Lung (tissue), 12 donors: ENCODE measurements around the gene EFNA2. TPM values are rescaled to one million over a fixed set of nuclear protein-coding genes. Genes with fewer than 3 reads are reported as not detected.

Experiments used
- ATAC-seq: fragments of 200-7000 bp; cut with Tn5 transposase; one replicate; pipeline ENCODE4 v1.9.1; 2020; ENCODE audit warnings: moderate number of reproducible peaks; ENCODE audit not compliant: insufficient read depth, low FRiP score
- DNase-seq, 3 donors: peaks; one replicate each; pipeline ENCODE4 v3.0.0-alpha.2; 2013 to 2017
- H3K27ac ChIP-seq, 2 donors: one replicate each; pipeline ENCODE4 v1.5.1; 2013; ENCODE audit warnings: mild to moderate bottlenecking in 2 of 2, moderate library complexity in 2 of 2, control low read depth in 1 of 2, inconsistent platforms in 1 of 2, low read depth in 1 of 2, low read length in 1 of 2
- H3K27me3 ChIP-seq, 3 donors: one replicate each; pipeline ENCODE4 v1.5.1; 2013; ENCODE audit warnings: low read length in 2 of 3; ENCODE audit not compliant: control insufficient read depth in 3 of 3, insufficient read depth in 3 of 3
- H3K36me3 ChIP-seq, 4 donors: one replicate each; pipeline ENCODE4 v1.5.1; 2013; ENCODE audit warnings: low read length in 4 of 4, mild to moderate bottlenecking in 1 of 4, moderate library complexity in 1 of 4; ENCODE audit not compliant: control insufficient read depth in 4 of 4, insufficient read depth in 4 of 4
- H3K4me1 ChIP-seq, 5 donors: one replicate each; pipeline ENCODE4 v1.5.1; 2013; ENCODE audit warnings: low read length in 5 of 5, mild to moderate bottlenecking in 2 of 5, moderate library complexity in 1 of 5; ENCODE audit not compliant: control insufficient read depth in 5 of 5, insufficient read depth in 5 of 5
- H3K4me3 ChIP-seq: one replicate; pipeline ENCODE4 v1.5.1; 2013; ENCODE audit warnings: mild to moderate bottlenecking, control low read depth, moderate library complexity
- H3K9ac ChIP-seq, 2 donors: one replicate each; pipeline ENCODE4 v1.5.1; 2013; ENCODE audit warnings: low read length in 2 of 2, control low read depth in 1 of 2; ENCODE audit not compliant: insufficient read depth in 1 of 2
- H3K9me3 ChIP-seq, 4 donors: one replicate each; pipeline ENCODE4 v1.5.1; 2013; ENCODE audit warnings: low read length in 3 of 4, mild to moderate bottlenecking in 1 of 4, moderate library complexity in 1 of 4; ENCODE audit not compliant: control insufficient read depth in 4 of 4, insufficient read depth in 3 of 4
- WGBS, 2 donors: extraction: QIAGEN DNeasy Blood & Tissue Kit; methylation state at CpG; one replicate each; pipeline ENCODE4 v1.1.7; 2013; 5-methylcytosine and 5-hydroxymethylcytosine counted together
- polyA plus RNA-seq, 2 donors: library from polyadenylated mRNA; stranded (reverse); fragments of 200-250 nt; gene quantifications; one replicate each; pipeline ENCODE4 v1.2.1, GENCODE V29; 2013
- total RNA-seq, 2 donors: library from RNA; depleted of rRNA in 1 of 2; stranded (reverse); fragments of >200 nt in 1 of 2; gene quantifications; one replicate each; pipeline ENCODE4 v1.2.1, GENCODE V29; 2014 to 2021
- TF ChIP-seq, protein P1 (sequence below): IDR thresholded peaks from 2 replicates; pipeline ENCODE4 v1.5.1; 2012; ENCODE audit warnings: mild to moderate bottlenecking; ENCODE audit errors: control extremely low read depth, extremely low read depth
- donor health status: control.
- donor health status: control.
- donor health status: Bipolar disorder and iron deficiency.
- donor health status: healthy.
- donor health status: DM: yes; HTN: yes; CAD: no.

The EFNA2 gene
- total and polyA plus RNA-seq, 4 donors = 0.37 TPM; not detected in 3

GRCh38 chr19:1273263-1274041, 12.2 kb upstream of the EFNA2 start:
- Histone ChIP-seq H3K4me1 (peaks cover 14 to 44% (median 32%) of the 10 kb centered on the region in 5 donors), H3K27me3 (no peaks in the 10 kb centered on the region), H3K4me3 (no peak overlapping the region), H3K36me3 (peaks cover 13 to 48% (median 39%) of the 10 kb centered on the region in 4 donors), H3K9me3 (no peaks in the 10 kb centered on the region), H3K9ac (no peak overlapping the region), H3K27ac (peak overlapping the region in 1 of 2 donors; percentile 17)
- 65 to 78% methylated on average over 25 of the region's 25 CpGs for WGBS, 2 donors
- TF ChIP-seq, protein P1, sequence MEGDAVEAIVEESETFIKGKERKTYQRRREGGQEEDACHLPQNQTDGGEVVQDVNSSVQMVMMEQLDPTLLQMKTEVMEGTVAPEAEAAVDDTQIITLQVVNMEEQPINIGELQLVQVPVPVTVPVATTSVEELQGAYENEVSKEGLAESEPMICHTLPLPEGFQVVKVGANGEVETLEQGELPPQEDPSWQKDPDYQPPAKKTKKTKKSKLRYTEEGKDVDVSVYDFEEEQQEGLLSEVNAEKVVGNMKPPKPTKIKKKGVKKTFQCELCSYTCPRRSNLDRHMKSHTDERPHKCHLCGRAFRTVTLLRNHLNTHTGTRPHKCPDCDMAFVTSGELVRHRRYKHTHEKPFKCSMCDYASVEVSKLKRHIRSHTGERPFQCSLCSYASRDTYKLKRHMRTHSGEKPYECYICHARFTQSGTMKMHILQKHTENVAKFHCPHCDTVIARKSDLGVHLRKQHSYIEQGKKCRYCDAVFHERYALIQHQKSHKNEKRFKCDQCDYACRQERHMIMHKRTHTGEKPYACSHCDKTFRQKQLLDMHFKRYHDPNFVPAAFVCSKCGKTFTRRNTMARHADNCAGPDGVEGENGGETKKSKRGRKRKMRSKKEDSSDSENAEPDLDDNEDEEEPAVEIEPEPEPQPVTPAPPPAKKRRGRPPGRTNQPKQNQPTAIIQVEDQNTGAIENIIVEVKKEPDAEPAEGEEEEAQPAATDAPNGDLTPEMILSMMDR = no peak
- DNase-seq = no peak
- ATAC-seq = no peak

- no peak for DNase-seq
- no peak overlapping the region for H3K4me3 ChIP-seq
Observed at GRCh38 chr19:1274081-1274851, 11.4 kb upstream of the EFNA2 start.

DNA sequence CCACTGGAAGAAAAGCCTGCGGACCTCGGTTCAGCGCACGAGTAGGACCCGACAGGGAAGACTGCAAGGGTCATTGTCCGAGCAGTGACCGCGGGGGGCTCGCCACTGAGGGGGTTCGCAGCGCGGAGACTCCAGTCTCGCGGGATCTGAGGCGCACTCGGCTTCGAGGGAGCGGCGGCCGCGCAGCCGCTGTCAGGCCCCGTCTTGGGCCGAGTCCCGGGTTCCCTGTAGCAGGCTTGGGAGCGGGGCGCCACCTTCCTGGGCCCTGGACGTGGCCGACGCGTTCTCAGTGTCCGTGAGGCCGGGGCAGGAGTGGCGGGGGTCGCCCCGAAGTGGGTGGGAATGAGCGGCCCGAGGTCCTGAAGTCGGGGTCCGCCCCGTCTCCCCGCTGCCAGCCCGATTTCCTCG, 10.8 kb upstream of the EFNA2 start:
- ATAC-seq = no peak
- Histone ChIP-seq H3K4me3 (peak overlapping the region; percentile 51), H3K9me3 (no peaks in the 10 kb centered on the region), H3K27me3 (no peaks in the 10 kb centered on the region), H3K4me1 (peaks cover 11 to 40% (median 28%) of the 10 kb centered on the region in 5 donors), H3K9ac (no peak overlapping the region), H3K36me3 (peaks cover 13 to 52% (median 43%) of the 10 kb centered on the region in 4 donors), H3K27ac (peak overlapping the region; percentile 87 to 100)
- no peak for DNase-seq
- TF ChIP-seq, protein P1 = no peak
- WGBS, 2 donors = 36 to 45% methylated on average over 39 to 44 of the region's 44 CpGs

More at GRCh38 chr19:1274081-1274851, 11.4 kb upstream of the EFNA2 start:
- Histone ChIP-seq H3K36me3 (peaks cover 13 to 52% (median 43%) of the 10 kb centered on the region in 4 donors), H3K27me3 (no peaks in the 10 kb centered on the region), H3K27ac (peak overlapping the region; percentile 87 to 100), H3K4me1 (peaks cover 11 to 39% (median 28%) of the 10 kb centered on the region in 5 donors), H3K9ac (no peak overlapping the region), H3K9me3 (no peaks in the 10 kb centered on the region)
- TF ChIP-seq, protein P1 = no peak
- WGBS, 2 donors = 86 to 87% methylated on average over 44 to 46 of the region's 46 CpGs
- ATAC-seq = no peak
